GM18498 (cell line): ENCODE measurements around the gene SLC35F3.

Experiments used
- ATAC-seq: cut with Tn5 transposase; IDR thresholded peaks from one replicate; pipeline ENCODE4 v1.9.1; 2021; ENCODE audit warnings: mild to moderate bottlenecking, moderate library complexity; ENCODE audit not compliant: unreplicated experiment

The SLC35F3 gene

GRCh38 chr1:234309598-234310459, 405.4 kb downstream of the SLC35F3 start:
- peak; percentile 93 for ATAC-seq

- ATAC-seq = no peak
These were observed 406.0 kb downstream of the SLC35F3 start for GRCh38 chr1:234310460-234310817.

GRCh38 chr1:234311414-234311813, 406.9 kb downstream of the SLC35F3 start:
- no peak for ATAC-seq

- no peak for ATAC-seq
These were observed 408.7 kb downstream of the SLC35F3 start for GRCh38 chr1:234313171-234313570.

GRCh38 chr1:234315091-234315541, 410.6 kb downstream of the SLC35F3 start:
- peak; percentile 75 for ATAC-seq

GRCh38 chr1:234315588-234315987, 411.1 kb downstream of the SLC35F3 start:
- ATAC-seq = no peak

GRCh38 chr1:234316486-234316885, 412.0 kb downstream of the SLC35F3 start:
- no peak for ATAC-seq

GRCh38 chr1:234316937-234317336, 412.5 kb downstream of the SLC35F3 start:
- ATAC-seq = no peak

GRCh38 chr1:234320069-234320468, 415.6 kb downstream of the SLC35F3 start:
- ATAC-seq = no peak

- no peak for ATAC-seq
These were observed 416.1 kb downstream of the SLC35F3 start for GRCh38 chr1:234320549-234320948.

- ATAC-seq = no peak
These were observed 416.8 kb downstream of the SLC35F3 start for GRCh38 chr1:234321231-234321630.

GRCh38 chr1:234322097-234322496, 417.6 kb downstream of the SLC35F3 start:
- ATAC-seq = no peak

- no peak for ATAC-seq
These were observed 418.5 kb downstream of the SLC35F3 start for GRCh38 chr1:234322979-234323378.

- ATAC-seq = no peak
These were observed 420.3 kb downstream of the SLC35F3 start for GRCh38 chr1:234324821-234325220.

- peak; percentile 6 for ATAC-seq
These were observed 421.5 kb downstream of the SLC35F3 start for GRCh38 chr1:234325878-234326496.

- peak; percentile 81 for ATAC-seq
These were observed 422.3 kb downstream of the SLC35F3 start for GRCh38 chr1:234326497-234327366.

- ATAC-seq = no peak
These were observed 423.2 kb downstream of the SLC35F3 start for GRCh38 chr1:234327577-234328164.

- no peak for ATAC-seq
These were observed 426.4 kb downstream of the SLC35F3 start for GRCh38 chr1:234330843-234331215.

GRCh38 chr1:234331507-234331906, 427.0 kb downstream of the SLC35F3 start:
- no peak for ATAC-seq

- ATAC-seq = no peak
These were observed 431.9 kb downstream of the SLC35F3 start for GRCh38 chr1:234336359-234336758.

GRCh38 chr1:234337233-234337632, 432.8 kb downstream of the SLC35F3 start:
- no peak for ATAC-seq
